Peyer's patch (tissue), 4 donors: ENCODE data around the gene SHOX. TPM values are rescaled to one million over a fixed set of nuclear protein-coding genes. Genes with fewer than 3 reads are reported as not detected.

ENCODE experiments used
- DNase-seq, 3 donors: peaks; one replicate each; pipeline ENCODE4 v3.0.0-alpha.2; 2017 to 2019
- H3K27ac ChIP-seq, 4 donors: fragments of 200-600 bp; sonication (generic); one replicate each; pipeline ENCODE4 v1.5.1; 2016 to 2019
- H3K27me3 ChIP-seq, 2 donors: fragments of 200-600 bp; sonication (generic); one replicate each; pipeline ENCODE4 v1.5.1; 2019
- H3K36me3 ChIP-seq, 3 donors: fragments of 200-600 bp; sonication (generic); one replicate each; pipeline ENCODE4 v1.5.1; 2016 to 2019
- H3K4me1 ChIP-seq, 4 donors: fragments of 200-600 bp; sonication (generic); one replicate each; pipeline ENCODE4 v1.5.1; 2016 to 2019
- H3K4me3 ChIP-seq, 4 donors: fragments of 200-600 bp; sonication (generic); 1 replicate in 3 of 4; 2 replicates in 1 of 4; pipeline ENCODE4 v1.5.1; 2016 to 2019; ENCODE audit warnings: mild to moderate bottlenecking in 1 of 4
- H3K9me3 ChIP-seq, 4 donors: fragments of 200-600 bp; sonication (generic); one replicate each; pipeline ENCODE4 v1.5.1; 2016 to 2019; ENCODE audit warnings: mild to moderate bottlenecking in 1 of 4
- CTCF ChIP-seq, 6 experiments: fragments of 450-650 bp in 4 of 6; fragments of 200-600 bp in 2 of 6; sonication (generic) in 1 of 6; IDR thresholded peaks; one replicate each; pipeline ENCODE4 v1.5.1; 2017 to 2019; ENCODE audit warnings: antibody characterized with exemption in 6 of 6, mild to moderate bottlenecking in 3 of 6, moderate library complexity in 1 of 6
- POLR2A ChIP-seq, 2 donors: fragments of 450-650 bp; IDR thresholded peaks; one replicate each; pipeline ENCODE4 v1.5.1; 2017; ENCODE audit warnings: antibody characterized with exemption in 2 of 2, mild to moderate bottlenecking in 2 of 2, moderate library complexity in 2 of 2
- total RNA-seq, 4 donors: library from RNA; depleted of rRNA; stranded (reverse); fragments of >200 nt; gene quantifications; one replicate each; pipeline ENCODE4 v1.1.0, GENCODE V29; 2016

Gene SHOX
- total RNA-seq, 4 donors from 2014 or later, result not detected

GRCh38 chrX:661154-661553 lies 30.6 kb downstream of the SHOX start:
- Histone ChIP-seq H3K4me3 (no peak overlapping the region), H3K9me3 (no peaks in the 10 kb centered on the region), H3K4me1 (no peaks in the 10 kb centered on the region), H3K36me3 (no peaks in the 10 kb centered on the region), H3K27ac (no peak overlapping the region), H3K27me3 (no peaks in the 10 kb centered on the region)
- DNase-seq, result peak in 1 of 3 donors; percentile 19
- TF ChIP-seq POLR2A (IDR thresholded peaks at IDR 0.05) (no peak), CTCF (IDR thresholded peaks at IDR 0.05) (no peak)

GRCh38 chrX:662126-662525 lies 31.5 kb downstream of the SHOX start:
- no peak for TF ChIP-seq CTCF (IDR thresholded peaks at IDR 0.05)
- TF ChIP-seq POLR2A (IDR thresholded peaks at IDR 0.05), result no peak
- Histone ChIP-seq H3K27ac (no peak overlapping the region), H3K27me3 (no peaks in the 10 kb centered on the region), H3K36me3 (no peaks in the 10 kb centered on the region), H3K9me3 (no peaks in the 10 kb centered on the region), H3K4me3 (no peak overlapping the region), H3K4me1 (no peaks in the 10 kb centered on the region)
- DNase-seq, result no peak

GRCh38 chrX:663841-664240 lies 33.2 kb downstream of the SHOX start:
- H3K27me3 ChIP-seq, result no peaks in the 10 kb centered on the region
- H3K4me1 ChIP-seq, result no peaks in the 10 kb centered on the region
- H3K36me3 ChIP-seq, result no peaks in the 10 kb centered on the region
- no peak overlapping the region for H3K4me3 ChIP-seq
- H3K27ac ChIP-seq, result no peak overlapping the region
- no peak for TF ChIP-seq CTCF (IDR thresholded peaks at IDR 0.05)
- no peak for TF ChIP-seq POLR2A (IDR thresholded peaks at IDR 0.05)
- H3K9me3 ChIP-seq, result no peaks in the 10 kb centered on the region
- DNase-seq, result no peak

GRCh38 chrX:666762-667720 lies 36.5 kb downstream of the SHOX start:
- H3K27ac ChIP-seq, result no peak overlapping the region
- no peaks in the 10 kb centered on the region for H3K36me3 ChIP-seq
- H3K9me3 ChIP-seq, result no peaks in the 10 kb centered on the region
- no peak overlapping the region for H3K4me3 ChIP-seq
- TF ChIP-seq CTCF (IDR thresholded peaks at IDR 0.05) (no peak), POLR2A (IDR thresholded peaks at IDR 0.05) (no peak)
- no peaks in the 10 kb centered on the region for H3K4me1 ChIP-seq
- DNase-seq, result no peak
- no peaks in the 10 kb centered on the region for H3K27me3 ChIP-seq

- no peaks in the 10 kb centered on the region for H3K4me1 ChIP-seq
- no peaks in the 10 kb centered on the region for H3K36me3 ChIP-seq
- H3K27ac ChIP-seq, result no peak overlapping the region
- TF ChIP-seq POLR2A (IDR thresholded peaks at IDR 0.05) (no peak), CTCF (IDR thresholded peaks at IDR 0.05) (no peak)
- H3K9me3 ChIP-seq, result no peaks in the 10 kb centered on the region
- H3K4me3 ChIP-seq, result no peak overlapping the region
- no peaks in the 10 kb centered on the region for H3K27me3 ChIP-seq
- no peak for DNase-seq
Measured at GRCh38 chrX:670645-671044, 40.1 kb downstream of the SHOX start.
